GM19397 (cell line): ENCODE measurements around the gene MRFAP1.
"Not testable (repeated sequence)": the region's sequence is repeated elsewhere in the genome, so short reads cannot be mapped to it uniquely, and the experiment has no call there.

Experiments used
- ATAC-seq: cut with Tn5 transposase; IDR thresholded peaks from one replicate; pipeline ENCODE4 v1.9.1; 2021; ENCODE audit warnings: mild to moderate bottlenecking, moderate library complexity; ENCODE audit not compliant: unreplicated experiment

MRFAP1 gene

GRCh38 chr4:6610856-6611430 is 29.5 kb upstream of the MRFAP1 start:
- no peak for ATAC-seq

GRCh38 chr4:6612961-6613675 is 27.4 kb upstream of the MRFAP1 start:
- ATAC-seq: no peak

GRCh38 chr4:6613676-6614651 is 26.5 kb upstream of the MRFAP1 start:
- ATAC-seq: no peak

GRCh38 chr4:6614701-6615230 is 25.7 kb upstream of the MRFAP1 start:
- no peak for ATAC-seq

GRCh38 chr4:6616087-6616995 is 24.1 kb upstream of the MRFAP1 start:
- no peak for ATAC-seq

- ATAC-seq: no peak
Measured at GRCh38 chr4:6617246-6617645, 23.2 kb upstream of the MRFAP1 start.

- no peak for ATAC-seq
Measured at GRCh38 chr4:6618386-6619115, 21.9 kb upstream of the MRFAP1 start.

- no peak for ATAC-seq
Measured at GRCh38 chr4:6619116-6619465, 21.4 kb upstream of the MRFAP1 start.

- no peak for ATAC-seq
Measured at GRCh38 chr4:6619466-6620255, 20.8 kb upstream of the MRFAP1 start.

- ATAC-seq: no peak
Measured at GRCh38 chr4:6620296-6620695, 20.2 kb upstream of the MRFAP1 start.

- ATAC-seq: no peak
Measured at GRCh38 chr4:6620891-6621555, 19.5 kb upstream of the MRFAP1 start.

- ATAC-seq: no peak
Measured at GRCh38 chr4:6621556-6621927, 18.9 kb upstream of the MRFAP1 start.

- no peak for ATAC-seq
Measured at GRCh38 chr4:6622744-6623143, 17.7 kb upstream of the MRFAP1 start.

GRCh38 chr4:6625256-6625655 is 15.2 kb upstream of the MRFAP1 start:
- no peak for ATAC-seq

- ATAC-seq: no peak
Measured at GRCh38 chr4:6626066-6626465, 14.4 kb upstream of the MRFAP1 start.

- ATAC-seq: no peak
Measured at GRCh38 chr4:6627832-6628231, 12.7 kb upstream of the MRFAP1 start.

- not testable (repeated sequence) for ATAC-seq
Measured at GRCh38 chr4:6628484-6628883, 12.0 kb upstream of the MRFAP1 start.

GRCh38 chr4:6632125-6632524 is 8.4 kb upstream of the MRFAP1 start:
- ATAC-seq: no peak
